MM.1S (cell line): ENCODE measurements around the gene PPP3R1.

ENCODE experiments used
- DNase-seq: peaks from one replicate; pipeline ENCODE4 v3.0.0-alpha.2; 2015
- H2AFZ ChIP-seq: fragments of 300-600 bp; sonication (generic); 2 replicates; pipeline ENCODE4 v1.6.0; 2016; ENCODE audit warnings: antibody characterized with exemption, low read length
- H3F3A ChIP-seq: fragments of 300-600 bp; sonication (generic); 2 replicates; pipeline ENCODE4 v1.6.1; 2016; ENCODE audit warnings: mild to moderate bottlenecking, antibody characterized with exemption, low read length, moderate library complexity, mixed read lengths; ENCODE audit not compliant: insufficient read depth
- H3K27ac ChIP-seq: fragments of 300-600 bp; sonication (generic); 2 replicates; pipeline ENCODE4 v1.5.1; 2016; ENCODE audit warnings: mild to moderate bottlenecking, low read length
- H3K27me3 ChIP-seq: fragments of 300-600 bp; sonication (generic); replicated peaks from 2 replicates; pipeline ENCODE4 v1.6.0; 2016; ENCODE audit warnings: low read length; ENCODE audit not compliant: insufficient read depth
- H3K36me3 ChIP-seq: fragments of 300-600 bp; sonication (generic); replicated peaks from 2 replicates; pipeline ENCODE4 v1.6.1; 2016; ENCODE audit warnings: mild to moderate bottlenecking, low read length, mixed read lengths; ENCODE audit not compliant: insufficient read depth
- H3K4me1 ChIP-seq: fragments of 300-600 bp; sonication (generic); 2 replicates; pipeline ENCODE4 v1.6.1; 2016; ENCODE audit warnings: low read length, mixed read lengths
- H3K4me2 ChIP-seq: fragments of 300-600 bp; sonication (generic); 2 replicates; pipeline ENCODE4 v1.6.0; 2016; ENCODE audit warnings: low read depth, low read length
- H3K4me3 ChIP-seq: fragments of 300-600 bp; sonication (generic); 2 replicates; pipeline ENCODE4 v1.5.1; 2016; ENCODE audit warnings: low read length, mixed read lengths
- H3K79me2 ChIP-seq: fragments of 300-600 bp; sonication (generic); 2 replicates; pipeline ENCODE4 v1.6.1; 2016; ENCODE audit warnings: mixed run types, low read length, mixed read lengths
- H3K9ac ChIP-seq: fragments of 300-600 bp; sonication (generic); 2 replicates; pipeline ENCODE4 v1.6.1; 2016; ENCODE audit warnings: low read length, mixed read lengths
- H3K9me2 ChIP-seq: fragments of 300-600 bp; sonication (generic); replicated peaks from 2 replicates; pipeline ENCODE4 v1.6.1; 2016; ENCODE audit warnings: mild to moderate bottlenecking, low read length, mixed read lengths; ENCODE audit not compliant: insufficient read depth
- H3K9me3 ChIP-seq: fragments of 300-600 bp; sonication (generic); replicated peaks from 2 replicates; pipeline ENCODE4 v1.6.1; 2016; ENCODE audit warnings: mild to moderate bottlenecking, low read length, mixed read lengths; ENCODE audit not compliant: insufficient read depth
- H4K20me1 ChIP-seq: fragments of 300-600 bp; sonication (generic); 2 replicates; pipeline ENCODE4 v1.6.1; 2016; ENCODE audit warnings: mild to moderate bottlenecking, low read length, moderate library complexity, mixed read lengths; ENCODE audit not compliant: insufficient read depth
- EZH2 ChIP-seq: fragments of 300-600 bp; sonication (generic); optimal IDR thresholded peaks from 2 replicates; pipeline ENCODE3; 2017; ENCODE audit warnings: low read depth, mild to moderate bottlenecking, antibody characterized with exemption, low read length, mixed read lengths
- EZH2phosphoT487 ChIP-seq: fragments of 300-600 bp; sonication (generic); IDR thresholded peaks from 2 replicates; pipeline ENCODE4 v1.6.1; 2018; ENCODE audit warnings: antibody characterized with exemption, low read length
- TF ChIP-seq, protein P1 (sequence below): fragments of 300-600 bp; sonication (generic); IDR thresholded peaks from 2 replicates; pipeline ENCODE4 v1.5.1; 2016; ENCODE audit warnings: antibody characterized with exemption, low read length, mixed read lengths

Gene PPP3R1

DNA sequence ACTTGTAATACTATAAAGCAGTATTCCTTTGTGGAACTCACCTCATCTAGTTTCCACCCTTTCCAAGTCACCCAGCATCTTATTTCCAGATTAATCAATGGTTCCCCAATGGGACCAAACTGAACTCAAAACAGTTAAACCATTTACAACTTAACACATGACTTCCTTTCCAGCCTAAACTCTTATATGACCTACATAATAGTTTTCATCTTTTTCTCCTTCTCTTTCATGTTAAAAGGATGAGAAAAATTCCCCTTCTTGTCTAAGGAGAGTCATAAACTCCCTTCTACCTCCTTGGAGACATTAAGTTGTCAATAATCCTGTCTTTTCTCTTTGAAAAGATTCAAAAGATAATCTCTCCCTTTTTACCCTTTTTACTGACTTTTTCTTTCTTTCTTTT lies 6.7 kb downstream of the PPP3R1 start:
- Histone ChIP-seq H3K4me2 (no peak overlapping the region), H3K27me3 (no peaks in the 10 kb centered on the region)

DNA sequence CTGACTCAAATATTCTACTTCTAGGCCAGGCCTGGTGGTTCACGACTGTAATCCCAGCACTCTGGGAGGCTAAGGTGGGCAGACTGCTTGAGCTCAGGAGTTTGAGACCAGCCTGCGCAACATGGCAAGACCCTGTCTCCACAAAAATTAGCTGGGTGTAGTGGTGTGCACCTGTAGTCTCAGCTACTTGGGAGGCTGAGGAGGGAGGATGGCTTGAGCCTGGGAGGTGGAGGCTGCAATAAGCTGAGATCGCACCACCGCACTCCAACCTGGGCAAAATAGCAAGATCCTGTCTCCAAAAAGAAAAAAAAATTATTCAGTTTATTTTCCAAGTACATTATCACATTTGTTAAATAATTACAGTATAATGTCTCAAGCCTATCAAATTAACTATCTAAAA lies 7.3 kb downstream of the PPP3R1 start:
- Histone ChIP-seq H2AFZ (no peak overlapping the region), H3K4me1 (peaks cover 5% of the 10 kb centered on the region; the same call in 1 of the 2 replicates), H3K27me3 (no peaks in the 10 kb centered on the region), H3K9me2 (no peaks in the 10 kb centered on the region), H3K9me3 (no peaks in the 10 kb centered on the region), H3K36me3 (no peaks in the 10 kb centered on the region; the same call in 1 of the 2 replicates), H3K4me2 (no peak overlapping the region), H4K20me1 (peaks cover 93% of the 10 kb centered on the region), H3F3A (peaks cover 2% of the 10 kb centered on the region; the same call in 1 of the 2 replicates), H3K9ac (no peak overlapping the region), H3K27ac (no peak overlapping the region), H3K79me2 (peaks cover 100% of the 10 kb centered on the region), H3K4me3 (no peak overlapping the region)
- TF ChIP-seq EZH2phosphoT487 (no peak), EZH2 (no peak)
- TF ChIP-seq, protein P1, sequence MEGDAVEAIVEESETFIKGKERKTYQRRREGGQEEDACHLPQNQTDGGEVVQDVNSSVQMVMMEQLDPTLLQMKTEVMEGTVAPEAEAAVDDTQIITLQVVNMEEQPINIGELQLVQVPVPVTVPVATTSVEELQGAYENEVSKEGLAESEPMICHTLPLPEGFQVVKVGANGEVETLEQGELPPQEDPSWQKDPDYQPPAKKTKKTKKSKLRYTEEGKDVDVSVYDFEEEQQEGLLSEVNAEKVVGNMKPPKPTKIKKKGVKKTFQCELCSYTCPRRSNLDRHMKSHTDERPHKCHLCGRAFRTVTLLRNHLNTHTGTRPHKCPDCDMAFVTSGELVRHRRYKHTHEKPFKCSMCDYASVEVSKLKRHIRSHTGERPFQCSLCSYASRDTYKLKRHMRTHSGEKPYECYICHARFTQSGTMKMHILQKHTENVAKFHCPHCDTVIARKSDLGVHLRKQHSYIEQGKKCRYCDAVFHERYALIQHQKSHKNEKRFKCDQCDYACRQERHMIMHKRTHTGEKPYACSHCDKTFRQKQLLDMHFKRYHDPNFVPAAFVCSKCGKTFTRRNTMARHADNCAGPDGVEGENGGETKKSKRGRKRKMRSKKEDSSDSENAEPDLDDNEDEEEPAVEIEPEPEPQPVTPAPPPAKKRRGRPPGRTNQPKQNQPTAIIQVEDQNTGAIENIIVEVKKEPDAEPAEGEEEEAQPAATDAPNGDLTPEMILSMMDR: no peak
- DNase-seq: no peak

More for the DNA sequence above, 6.7 kb downstream of the PPP3R1 start:
- H3K9me3 ChIP-seq: no peaks in the 10 kb centered on the region
- no peak for DNase-seq
- no peak overlapping the region for H2AFZ ChIP-seq
- H3K27ac ChIP-seq: no peak overlapping the region
- no peak for TF ChIP-seq EZH2
- TF ChIP-seq, protein P1: no peak
- TF ChIP-seq EZH2phosphoT487: no peak
- H3K4me3 ChIP-seq: no peak overlapping the region
- H3K9me2 ChIP-seq: no peaks in the 10 kb centered on the region
- H3K9ac ChIP-seq: no peak overlapping the region
- H3K79me2 ChIP-seq: peaks cover 100% of the 10 kb centered on the region
- peaks cover 93% of the 10 kb centered on the region for H4K20me1 ChIP-seq
- H3K4me1 ChIP-seq: peaks cover 5% of the 10 kb centered on the region; the same call in 1 of the 2 replicates
- H3K36me3 ChIP-seq: no peaks in the 10 kb centered on the region; the same call in 1 of the 2 replicates
- H3F3A ChIP-seq: peaks cover 8% of the 10 kb centered on the region

DNA sequence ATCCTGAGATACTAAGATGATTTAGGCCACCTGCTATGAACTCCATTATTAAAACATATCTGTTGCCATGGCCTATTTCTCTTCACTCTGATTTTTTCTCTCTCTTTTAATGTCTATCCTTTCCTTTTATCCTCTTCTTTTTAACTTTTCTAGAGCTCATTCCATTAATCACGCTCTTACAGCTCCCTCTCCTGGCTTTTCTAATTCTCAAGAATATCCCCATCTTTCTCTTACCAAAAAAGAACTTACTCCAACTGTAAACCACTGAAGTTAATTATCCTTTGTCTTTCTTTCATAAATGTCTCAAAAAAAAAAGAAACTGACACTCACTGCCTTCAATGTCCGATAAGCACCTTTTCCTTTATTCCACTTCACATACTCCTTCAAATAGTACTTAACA lies 7.9 kb downstream of the PPP3R1 start:
- Histone ChIP-seq H3K9ac (no peak overlapping the region), H4K20me1 (peaks cover 93% of the 10 kb centered on the region)
- no peak for DNase-seq

More for the DNA sequence above, 7.9 kb downstream of the PPP3R1 start:
- TF ChIP-seq EZH2: no peak
- TF ChIP-seq, protein P1: no peak
- no peak for TF ChIP-seq EZH2phosphoT487
- Histone ChIP-seq H3K79me2 (peaks cover 100% of the 10 kb centered on the region), H3K4me2 (no peak overlapping the region), H3F3A (no peaks in the 10 kb centered on the region), H3K27me3 (no peaks in the 10 kb centered on the region), H3K27ac (no peak overlapping the region), H3K9me2 (no peaks in the 10 kb centered on the region), H3K4me1 (0 out of 2 replicates have a peak, but pooled peaks cover 5% of the 10 kb centered on the region), H3K4me3 (no peak overlapping the region), H3K36me3 (no peaks in the 10 kb centered on the region; the same call in 1 of the 2 replicates), H2AFZ (no peak overlapping the region), H3K9me3 (no peaks in the 10 kb centered on the region)
